ENCODE data around the gene PACRG. TPM values are rescaled to one million over a fixed set of nuclear protein-coding genes. Genes with fewer than 3 reads are reported as not detected.

PACRG gene
- total RNA-seq, 1 donor, result 1.4 TPM

DNA sequence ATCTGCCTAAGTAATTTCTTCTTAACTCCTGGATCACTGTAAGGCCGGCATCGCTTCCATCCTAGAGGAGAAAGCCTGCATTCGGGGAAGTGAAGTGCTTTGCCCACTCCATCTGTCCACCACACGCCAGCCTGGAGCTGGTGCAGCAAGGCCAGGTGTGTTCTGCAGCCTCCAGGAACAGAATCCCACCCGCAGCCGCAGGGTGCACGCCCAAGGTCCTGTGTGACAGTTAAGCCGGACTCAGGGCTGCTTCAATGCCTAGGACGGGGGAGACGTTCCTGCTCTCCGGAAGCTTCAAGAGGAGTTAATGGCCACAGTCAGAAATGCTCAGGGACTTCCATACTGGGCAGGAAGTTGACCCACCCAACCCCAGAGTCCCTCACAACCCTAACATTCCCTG is 600.6 kb downstream of the PACRG start:
- Histone ChIP-seq H4K20me1 (ENCODE audit: insufficient read depth, low read length) (no peaks in the 10 kb centered on the region), H3K27me3 (ENCODE audit: insufficient read depth, low read length) (no peaks in the 10 kb centered on the region), H3K4me3 (ENCODE audit: insufficient read depth, low read length) (no peak overlapping the region), H3K4me1 (ENCODE audit: insufficient read depth, low read length) (peaks cover 17% of the 10 kb centered on the region), H3K4me2 (ENCODE audit: insufficient read depth, low read length) (no peak overlapping the region), H3K79me2 (ENCODE audit: insufficient read depth, low read length) (no peaks in the 10 kb centered on the region), H3K9me3 (ENCODE audit: low read depth, low read length) (no peaks in the 10 kb centered on the region), H2AFZ (ENCODE audit: low read length) (no peak overlapping the region), H3K36me3 (ENCODE audit: insufficient read depth, low read length) (no peaks in the 10 kb centered on the region), H3K27ac (ENCODE audit: low read depth, low read length) (no peak overlapping the region)
- TF ChIP-seq, protein P1, sequence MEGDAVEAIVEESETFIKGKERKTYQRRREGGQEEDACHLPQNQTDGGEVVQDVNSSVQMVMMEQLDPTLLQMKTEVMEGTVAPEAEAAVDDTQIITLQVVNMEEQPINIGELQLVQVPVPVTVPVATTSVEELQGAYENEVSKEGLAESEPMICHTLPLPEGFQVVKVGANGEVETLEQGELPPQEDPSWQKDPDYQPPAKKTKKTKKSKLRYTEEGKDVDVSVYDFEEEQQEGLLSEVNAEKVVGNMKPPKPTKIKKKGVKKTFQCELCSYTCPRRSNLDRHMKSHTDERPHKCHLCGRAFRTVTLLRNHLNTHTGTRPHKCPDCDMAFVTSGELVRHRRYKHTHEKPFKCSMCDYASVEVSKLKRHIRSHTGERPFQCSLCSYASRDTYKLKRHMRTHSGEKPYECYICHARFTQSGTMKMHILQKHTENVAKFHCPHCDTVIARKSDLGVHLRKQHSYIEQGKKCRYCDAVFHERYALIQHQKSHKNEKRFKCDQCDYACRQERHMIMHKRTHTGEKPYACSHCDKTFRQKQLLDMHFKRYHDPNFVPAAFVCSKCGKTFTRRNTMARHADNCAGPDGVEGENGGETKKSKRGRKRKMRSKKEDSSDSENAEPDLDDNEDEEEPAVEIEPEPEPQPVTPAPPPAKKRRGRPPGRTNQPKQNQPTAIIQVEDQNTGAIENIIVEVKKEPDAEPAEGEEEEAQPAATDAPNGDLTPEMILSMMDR (IDR thresholded peaks at IDR 0.05; ENCODE audit: extremely low read depth, low read depth, low read length), result no peak
- DNase-seq (ENCODE audit: insufficient read length, low spot score, missing footprints), result no peak

GRCh38 chr6:163329991-163330390 is 602.2 kb downstream of the PACRG start:
- Histone ChIP-seq H3K27me3 (ENCODE audit: insufficient read depth, low read length) (no peaks in the 10 kb centered on the region), H3K4me1 (ENCODE audit: insufficient read depth, low read length) (peaks cover 15% of the 10 kb centered on the region)
- TF ChIP-seq, protein P1 (IDR thresholded peaks at IDR 0.05; ENCODE audit: extremely low read depth, low read depth, low read length), result no peak

DNA sequence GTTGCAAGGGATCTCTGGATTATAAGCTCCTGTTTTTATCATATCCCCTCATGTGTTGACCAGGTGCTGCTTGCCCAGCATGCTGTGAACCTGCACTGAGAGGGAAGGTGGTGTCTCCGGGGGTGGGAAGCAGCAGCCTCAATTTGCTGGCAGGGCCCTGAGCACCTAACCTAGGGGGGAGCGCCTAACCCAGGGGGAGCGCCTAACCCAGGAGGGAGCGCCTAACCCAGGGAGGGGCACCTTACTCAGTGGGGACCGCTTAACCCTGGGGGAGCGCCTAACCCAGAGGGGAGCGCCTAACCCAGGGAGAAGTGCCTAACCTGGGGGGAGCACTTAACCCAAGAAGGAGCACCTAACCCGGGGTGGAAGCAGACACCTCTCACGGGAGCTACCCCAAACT is 603.5 kb downstream of the PACRG start:
- Histone ChIP-seq H3K36me3 (ENCODE audit: insufficient read depth, low read length) (no peaks in the 10 kb centered on the region), H3K79me2 (ENCODE audit: insufficient read depth, low read length) (no peaks in the 10 kb centered on the region), H3K4me2 (ENCODE audit: insufficient read depth, low read length) (no peak overlapping the region), H2AFZ (ENCODE audit: low read length) (no peak overlapping the region), H3K27me3 (ENCODE audit: insufficient read depth, low read length) (no peaks in the 10 kb centered on the region), H3K9me3 (ENCODE audit: low read depth, low read length) (no peaks in the 10 kb centered on the region), H4K20me1 (ENCODE audit: insufficient read depth, low read length) (no peaks in the 10 kb centered on the region), H3K4me1 (ENCODE audit: insufficient read depth, low read length) (peaks cover 19% of the 10 kb centered on the region), H3K27ac (ENCODE audit: low read depth, low read length) (no peak overlapping the region), H3K4me3 (ENCODE audit: insufficient read depth, low read length) (no peak overlapping the region)
- no peak for DNase-seq (ENCODE audit: insufficient read length, low spot score, missing footprints)
- TF ChIP-seq, protein P1 (IDR thresholded peaks at IDR 0.05; ENCODE audit: extremely low read depth, low read depth, low read length), result no peak

More at GRCh38 chr6:163329991-163330390, 602.2 kb downstream of the PACRG start:
- DNase-seq (ENCODE audit: insufficient read length, low spot score, missing footprints), result peak; percentile 76
- Histone ChIP-seq H4K20me1 (ENCODE audit: insufficient read depth, low read length) (no peaks in the 10 kb centered on the region), H3K27ac (ENCODE audit: low read depth, low read length) (no peak overlapping the region), H3K36me3 (ENCODE audit: insufficient read depth, low read length) (no peaks in the 10 kb centered on the region), H3K79me2 (ENCODE audit: insufficient read depth, low read length) (no peaks in the 10 kb centered on the region), H3K4me3 (ENCODE audit: insufficient read depth, low read length) (no peak overlapping the region), H2AFZ (ENCODE audit: low read length) (no peak overlapping the region), H3K9me3 (ENCODE audit: low read depth, low read length) (no peaks in the 10 kb centered on the region), H3K4me2 (ENCODE audit: insufficient read depth, low read length) (no peak overlapping the region)

DNA sequence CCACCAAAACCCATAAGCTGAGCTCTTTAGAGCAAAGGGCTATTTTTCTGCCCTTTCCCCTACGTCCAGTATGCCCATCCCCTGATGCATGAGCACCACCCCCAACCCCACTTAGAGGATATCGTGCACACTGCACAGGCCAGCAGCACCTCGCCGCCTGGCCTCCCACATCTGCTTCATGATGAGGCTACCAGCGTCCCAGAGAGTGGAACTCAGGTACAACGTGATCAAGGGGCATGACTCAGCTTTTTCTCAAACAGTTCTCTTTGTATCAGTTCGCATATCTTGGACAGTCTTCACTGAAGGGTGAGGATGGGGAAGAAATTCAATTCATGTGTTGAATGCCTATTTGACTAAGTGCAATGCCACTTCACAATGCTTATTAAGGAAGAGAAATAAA is 604.8 kb downstream of the PACRG start:
- H3K4me2 ChIP-seq (ENCODE audit: insufficient read depth, low read length), result no peak overlapping the region
- H3K4me1 ChIP-seq (ENCODE audit: insufficient read depth, low read length), result peaks cover 19% of the 10 kb centered on the region
- no peaks in the 10 kb centered on the region for H3K9me3 ChIP-seq (ENCODE audit: low read depth, low read length)
- H3K27me3 ChIP-seq (ENCODE audit: insufficient read depth, low read length), result no peaks in the 10 kb centered on the region
- no peaks in the 10 kb centered on the region for H4K20me1 ChIP-seq (ENCODE audit: insufficient read depth, low read length)
- TF ChIP-seq, protein P1 (IDR thresholded peaks at IDR 0.05; ENCODE audit: extremely low read depth, low read depth, low read length), result no peak
- H3K79me2 ChIP-seq (ENCODE audit: insufficient read depth, low read length), result no peaks in the 10 kb centered on the region
- no peak overlapping the region for H3K27ac ChIP-seq (ENCODE audit: low read depth, low read length)
- no peaks in the 10 kb centered on the region for H3K36me3 ChIP-seq (ENCODE audit: insufficient read depth, low read length)
- DNase-seq (ENCODE audit: insufficient read length, low spot score, missing footprints), result no peak
- no peak overlapping the region for H2AFZ ChIP-seq (ENCODE audit: low read length)
- no peak overlapping the region for H3K4me3 ChIP-seq (ENCODE audit: insufficient read depth, low read length)
